Measurements from ENCODE around the gene ZNF728. TPM values are rescaled to one million over a fixed set of nuclear protein-coding genes. Genes with fewer than 3 reads are reported as not detected.
"Not testable (repeated sequence)": the region's sequence is repeated elsewhere in the genome, so short reads cannot be mapped to it uniquely, and the experiment has no call there.

The ZNF728 gene
- polyA plus RNA-seq (2013, experiment 1 of 2; ENCODE audit: insufficient read length) = not detected
- not detected for polyA plus RNA-seq (2013, experiment 2 of 2; ENCODE audit: insufficient read length)

DNA sequence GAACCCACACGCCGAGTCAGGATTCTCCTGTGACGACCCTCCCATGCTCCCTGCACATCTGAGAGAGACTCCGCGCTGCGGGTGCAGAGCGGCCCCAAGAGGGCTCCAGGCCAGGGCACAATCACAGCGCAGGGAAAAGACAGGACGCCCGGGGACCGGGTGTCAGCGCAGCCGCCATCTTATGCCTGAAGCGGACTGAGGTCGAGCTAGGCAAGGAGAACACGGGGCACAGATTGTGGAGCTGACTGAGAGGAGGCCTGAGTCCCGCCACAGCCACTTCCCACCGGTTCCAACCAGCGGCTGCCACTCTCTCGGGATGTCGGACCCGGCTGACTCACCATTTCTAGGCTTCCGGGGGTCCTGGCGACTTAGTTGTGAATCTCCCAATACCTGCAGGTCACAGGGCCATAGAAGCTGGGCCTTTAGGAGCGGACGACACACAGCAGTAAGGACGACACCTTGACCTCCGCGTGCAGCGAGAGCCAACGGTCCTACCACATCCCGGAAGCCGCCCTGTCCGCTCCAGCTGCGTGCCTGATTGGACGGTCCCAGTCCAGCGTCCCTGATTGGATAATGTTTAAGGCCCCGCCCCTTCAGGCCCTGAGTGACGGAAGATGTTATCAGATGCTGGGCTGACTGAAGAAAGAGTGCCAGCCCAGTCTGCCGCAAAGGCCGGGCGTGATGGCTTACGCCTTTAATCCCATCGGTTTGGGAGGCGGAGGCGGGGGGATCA, at the start of gene ZNF728:
TSS of gene ZNF728 (minus strand) at position 487 of the 733 bp plus-strand sequence. CDS start at position 341, 146 bp downstream.
- DNase-seq = no peak

- DNase-seq = no peak
Observed at GRCh38 chr19:23052349-23052748, 49.4 kb upstream of the ZNF728 start.

- DNase-seq = no peak
Observed at GRCh38 chr19:23049256-23049655, 46.3 kb upstream of the ZNF728 start.

GRCh38 chr19:23046743-23047142, 43.8 kb upstream of the ZNF728 start:
- no peak for DNase-seq

DNA sequence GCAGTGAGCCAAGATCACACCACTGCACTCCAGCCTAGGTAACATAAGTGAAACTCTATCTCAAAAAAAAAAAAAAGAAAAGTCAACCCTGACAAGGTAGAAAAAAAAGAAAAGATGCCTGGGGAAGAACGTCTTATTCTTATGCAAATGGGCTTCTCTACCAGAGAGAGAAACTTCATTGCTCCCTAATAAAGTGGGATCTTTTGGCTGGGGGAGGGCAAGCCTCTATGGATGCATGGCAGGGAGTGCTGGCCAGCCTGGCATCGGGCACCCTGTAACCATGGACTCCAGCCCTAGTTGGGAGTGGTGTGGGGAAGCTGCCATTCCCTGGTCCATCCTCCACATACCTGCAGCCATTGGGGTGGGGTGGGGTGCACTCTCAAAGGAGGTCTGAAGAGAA, 30.7 kb upstream of the ZNF728 start:
- DNase-seq = no peak

- no peak for DNase-seq
Observed at GRCh38 chr19:23015660-23016059, 12.7 kb upstream of the ZNF728 start.

DNA sequence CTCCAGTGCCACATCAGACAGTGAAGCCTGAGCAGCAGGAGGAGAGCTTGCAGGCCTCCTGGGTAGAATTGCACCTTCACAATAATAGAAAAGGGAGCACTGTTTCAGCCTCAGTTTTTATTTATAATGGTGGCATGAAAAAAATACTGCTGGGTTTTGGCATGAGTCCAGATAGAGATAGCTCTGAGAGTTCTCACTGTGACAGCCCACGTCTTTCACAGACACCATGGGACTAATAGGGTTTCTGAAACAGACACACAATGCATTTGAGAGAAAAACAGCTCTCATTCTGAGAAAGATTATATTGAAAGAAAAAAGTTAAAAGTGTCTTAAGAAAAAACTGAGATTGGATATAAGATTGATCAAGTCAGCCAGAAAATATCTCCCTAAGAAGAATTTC, 8.0 kb downstream of the ZNF728 start:
- DNase-seq = not testable (repeated sequence)

- DNase-seq = no peak
Observed at GRCh38 chr19:22976248-22976647, 26.7 kb downstream of the ZNF728 start.

- not testable (repeated sequence) for DNase-seq
Observed at GRCh38 chr19:22975546-22976136, 27.3 kb downstream of the ZNF728 start.

- peak; percentile 2 for DNase-seq
Observed at GRCh38 chr19:22945560-22945959, 57.4 kb downstream of the ZNF728 start.

DNA sequence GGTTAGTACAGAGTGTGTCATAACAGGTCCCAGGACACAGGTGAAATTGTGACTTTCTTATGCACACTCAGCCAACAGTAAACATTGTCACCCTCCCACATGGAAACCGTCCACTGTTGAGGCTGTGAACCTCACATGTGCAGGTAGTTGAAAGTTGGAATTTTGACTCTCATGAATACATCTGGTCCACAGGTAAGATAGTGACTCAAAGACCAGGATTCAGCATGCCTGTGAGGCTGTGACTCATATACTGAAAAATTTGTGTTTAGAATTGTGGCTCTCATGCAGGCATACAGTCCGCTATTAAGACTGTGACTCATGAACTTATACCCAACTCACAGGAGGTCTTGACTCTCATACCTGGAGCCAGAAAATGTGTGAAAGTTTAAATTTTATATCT, 67.8 kb downstream of the ZNF728 start:
- DNase-seq = no peak

GRCh38 chr19:22927576-22927975, 75.4 kb downstream of the ZNF728 start:
- DNase-seq = not testable (repeated sequence)

GRCh38 chr19:22925181-22925580, 77.8 kb downstream of the ZNF728 start:
- DNase-seq = not testable (repeated sequence)

Data from fibroblast of skin of abdomen (primary cell).